WTC11 (cell line): ENCODE data around the gene RBMS1. TPM values are rescaled to one million over a fixed set of nuclear protein-coding genes. Genes with fewer than 3 reads are reported as not detected.
A peak's percentile ranks its signal among the peaks of the same experiment; 100 is the strongest.

Experiments used
- ATAC-seq: fragments of 200-7000 bp; cut with Tn5 transposase; 2 replicates; pipeline ENCODE4 v1.10.0; 2021; ENCODE audit warnings: mild to moderate bottlenecking, moderate library complexity
- CTCF ChIA-PET: fragments of 300-600 bp; sonication (Branson Sonifier 250); formaldehyde crosslinking; loops from one replicate; lab custom pipeline; 2021; ENCODE audit warnings: antibody characterized with exemption; lab: Charles Lee
- POLR2A ChIA-PET: fragments of 350-600 bp; sonication (Branson Sonifier 250); formaldehyde crosslinking; loops from one replicate; lab custom pipeline; 2021; ENCODE audit warnings: antibody characterized with exemption; lab: Charles Lee
- DNase-seq: peaks from one replicate; pipeline ENCODE4 v3.0.0; 2021; ENCODE audit warnings: low spot score
- H3K27ac Mint-ChIP-seq: 2 replicates; pipeline ENCODE4 v1.8.0; 2021; ENCODE audit warnings: mixed read lengths
- H3K27me3 Mint-ChIP-seq: 2 replicates; pipeline ENCODE4 v1.8.0; 2021; ENCODE audit warnings: low read depth, mild to moderate bottlenecking, moderate library complexity, mixed read lengths
- H3K36me3 Mint-ChIP-seq: 2 replicates; pipeline ENCODE4 v1.8.0; 2021; ENCODE audit warnings: mixed read lengths
- H3K4me1 Mint-ChIP-seq: 2 replicates; pipeline ENCODE4 v1.8.0; 2022; ENCODE audit warnings: mixed read lengths
- H3K4me3 Mint-ChIP-seq: 2 replicates; pipeline ENCODE4 v1.8.0; 2021; ENCODE audit warnings: mild to moderate bottlenecking, moderate library complexity, mixed read lengths
- H3K9me3 Mint-ChIP-seq: 2 replicates; pipeline ENCODE4 v1.8.0; 2021; ENCODE audit warnings: mixed read lengths
- ATF1 ChIP-seq: sonication (generic); formaldehyde crosslinking; IDR thresholded peaks from 2 replicates; pipeline ENCODE4 v1.8.1; 2023; ENCODE audit warnings: mild to moderate bottlenecking, moderate library complexity, missing genetic modification reagents
- GRHL2 ChIP-seq: fragments of 250-450 bp; sonication (Bioruptor Pico); IDR thresholded peaks from 2 replicates; pipeline ENCODE4 v1.8.0; 2022; ENCODE audit warnings: mild to moderate bottlenecking, moderate library complexity; ENCODE audit not compliant: insufficient replicate concordance, severe bottlenecking
- JUN ChIP-seq: sonication (generic); formaldehyde crosslinking; IDR thresholded peaks from 2 replicates; pipeline ENCODE4 v1.8.0; 2023; ENCODE audit warnings: mild to moderate bottlenecking, missing genetic modification reagents
- SMAD4 ChIP-seq: sonication (generic); formaldehyde crosslinking; IDR thresholded peaks from 2 replicates; pipeline ENCODE4 v1.8.0; 2022; ENCODE audit warnings: mild to moderate bottlenecking, missing genetic modification reagents
- SOX15 ChIP-seq: fragments of 250-450 bp; sonication (Bioruptor Pico); IDR thresholded peaks from 2 replicates; pipeline ENCODE4 v1.9.0; 2021; ENCODE audit warnings: mild to moderate bottlenecking
- TEAD1 ChIP-seq: sonication (generic); formaldehyde crosslinking; IDR thresholded peaks from 2 replicates; pipeline ENCODE4 v1.8.0; 2022; ENCODE audit warnings: mild to moderate bottlenecking, missing genetic modification reagents
- ZNF138 ChIP-seq: sonication (generic); formaldehyde crosslinking; conservative IDR thresholded peaks from 2 replicates; pipeline ENCODE4 v1.8.1; 2022; ENCODE audit warnings: mild to moderate bottlenecking, moderate library complexity, missing genetic modification reagents
- ZNF317 ChIP-seq: sonication (generic); formaldehyde crosslinking; IDR thresholded peaks from 2 replicates; pipeline ENCODE4 v1.8.1; 2023; ENCODE audit warnings: low read depth, mild to moderate bottlenecking, moderate library complexity, missing genetic modification reagents, borderline replicate concordance
- ZNF671 ChIP-seq: fragments of 250-450 bp; sonication (Bioruptor Pico); IDR thresholded peaks from 2 replicates; pipeline ENCODE4 v1.8.0; 2021; ENCODE audit warnings: mild to moderate bottlenecking
- total RNA-seq: library from RNA; stranded (reverse); gene quantifications from 3 replicates; pipeline ENCODE4 v1.2.3, GENCODE V29; 2021
- TF ChIP-seq, protein P1 (sequence below): sonication (generic); formaldehyde crosslinking; IDR thresholded peaks from 2 replicates; pipeline ENCODE4 v1.8.0; 2023; ENCODE audit warnings: mild to moderate bottlenecking, missing genetic modification reagents
- TF ChIP-seq, protein P2 (sequence below): sonication (generic); formaldehyde crosslinking; IDR thresholded peaks from 2 replicates; pipeline ENCODE4 v1.8.1; 2022; ENCODE audit warnings: missing genetic modification reagents, borderline replicate concordance
- TF ChIP-seq, protein P3 (sequence below): fragments of 200-600 bp; IDR thresholded peaks from 2 replicates; pipeline ENCODE4 v1.8.0; 2022; ENCODE audit warnings: antibody characterized with exemption
- TF ChIP-seq, protein P4 (sequence below): sonication (generic); formaldehyde crosslinking; conservative IDR thresholded peaks from 2 replicates; pipeline ENCODE4 v1.8.1; 2023; ENCODE audit warnings: mild to moderate bottlenecking, low read depth, missing genetic modification reagents, moderate library complexity
- TF ChIP-seq, protein P5 (sequence below): fragments of 250-450 bp; sonication (Bioruptor Pico); IDR thresholded peaks from 2 replicates; pipeline ENCODE4 v1.9.0; 2021; ENCODE audit warnings: moderate library complexity, mild to moderate bottlenecking, inconsistent platforms, borderline replicate concordance

Gene RBMS1
- total RNA-seq, 1 experiment from 2014 or later = 56.3 TPM

DNA sequence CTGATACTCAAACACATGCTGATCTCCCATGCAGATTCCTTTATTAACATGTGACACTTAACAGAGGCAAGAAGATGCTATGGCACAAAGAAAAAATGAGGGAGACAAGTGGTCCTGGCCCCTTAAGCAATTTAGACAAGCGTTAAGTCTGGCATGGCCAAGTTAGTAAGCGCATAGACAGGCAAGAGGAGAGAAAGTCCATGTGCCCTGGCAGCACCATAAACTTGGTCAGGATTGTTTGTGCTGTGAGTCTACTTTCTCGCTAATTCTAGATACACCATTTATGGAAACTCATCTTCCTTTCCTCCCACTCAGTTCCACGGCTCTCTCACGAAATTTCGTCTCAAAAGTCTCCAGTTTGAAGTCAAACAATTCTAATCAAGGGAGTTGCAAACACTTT, 138.9 kb downstream of the RBMS1 start:
- Mint-ChIP-seq H3K27me3 (no peaks in the 10 kb centered on the region), H3K9me3 (peaks cover 10% of the 10 kb centered on the region), H3K4me1 (peaks cover 29% of the 10 kb centered on the region), H3K27ac (peak overlapping the region; percentile 32; the same call in 1 of the 2 replicates), H3K4me3 (no peak overlapping the region), H3K36me3 (peaks cover 11% of the 10 kb centered on the region)
- ChIA-PET POLR2A (no interaction called here), CTCF (interaction anchor here (1.5 kb wide), 1 partner anchor 74 kb away, joined by 4 read pairs; no protein-coding TSS in a partner anchor)
- no peak for DNase-seq
- TF ChIP-seq GRHL2 (CRISPR knock-in tag) = no peak
- TF ChIP-seq SMAD4 (CRISPR knock-in tag) = no peak
- ATAC-seq = no peak

DNA sequence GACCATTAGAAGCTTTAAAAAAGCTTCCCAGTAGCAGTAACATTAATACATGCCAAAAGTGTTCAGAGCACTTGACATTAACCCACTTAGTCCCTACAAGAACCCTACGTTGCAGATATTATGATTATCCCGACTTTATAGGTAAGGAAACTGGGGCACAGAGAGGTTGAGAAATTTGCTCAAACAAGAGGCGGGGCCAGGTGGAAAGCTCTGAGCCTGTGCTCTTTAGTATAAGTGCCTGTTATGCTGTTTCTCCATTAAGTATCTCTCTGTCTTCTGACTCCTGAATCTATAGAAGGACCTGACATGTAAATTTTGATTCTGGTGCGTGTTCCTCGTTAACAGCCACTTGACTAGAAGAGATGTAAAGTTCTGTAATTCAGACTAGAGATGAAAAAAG, 139.8 kb downstream of the RBMS1 start:
- ChIA-PET POLR2A (no interaction called here), CTCF (interaction anchor here (0.6 to 1.8 kb wide), 5 partner anchors 75 to 710 kb away, joined by 3 to 8 read pairs (median 4); no protein-coding TSS in a partner anchor)
- DNase-seq = no peak
- TF ChIP-seq TEAD1 (CRISPR knock-in tag) = no peak
- TF ChIP-seq, protein P1, sequence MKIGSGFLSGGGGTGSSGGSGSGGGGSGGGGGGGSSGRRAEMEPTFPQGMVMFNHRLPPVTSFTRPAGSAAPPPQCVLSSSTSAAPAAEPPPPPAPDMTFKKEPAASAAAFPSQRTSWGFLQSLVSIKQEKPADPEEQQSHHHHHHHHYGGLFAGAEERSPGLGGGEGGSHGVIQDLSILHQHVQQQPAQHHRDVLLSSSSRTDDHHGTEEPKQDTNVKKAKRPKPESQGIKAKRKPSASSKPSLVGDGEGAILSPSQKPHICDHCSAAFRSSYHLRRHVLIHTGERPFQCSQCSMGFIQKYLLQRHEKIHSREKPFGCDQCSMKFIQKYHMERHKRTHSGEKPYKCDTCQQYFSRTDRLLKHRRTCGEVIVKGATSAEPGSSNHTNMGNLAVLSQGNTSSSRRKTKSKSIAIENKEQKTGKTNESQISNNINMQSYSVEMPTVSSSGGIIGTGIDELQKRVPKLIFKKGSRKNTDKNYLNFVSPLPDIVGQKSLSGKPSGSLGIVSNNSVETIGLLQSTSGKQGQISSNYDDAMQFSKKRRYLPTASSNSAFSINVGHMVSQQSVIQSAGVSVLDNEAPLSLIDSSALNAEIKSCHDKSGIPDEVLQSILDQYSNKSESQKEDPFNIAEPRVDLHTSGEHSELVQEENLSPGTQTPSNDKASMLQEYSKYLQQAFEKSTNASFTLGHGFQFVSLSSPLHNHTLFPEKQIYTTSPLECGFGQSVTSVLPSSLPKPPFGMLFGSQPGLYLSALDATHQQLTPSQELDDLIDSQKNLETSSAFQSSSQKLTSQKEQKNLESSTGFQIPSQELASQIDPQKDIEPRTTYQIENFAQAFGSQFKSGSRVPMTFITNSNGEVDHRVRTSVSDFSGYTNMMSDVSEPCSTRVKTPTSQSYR = no peak
- no peak for TF ChIP-seq ATF1
- no peak for TF ChIP-seq SOX15
- no peak for TF ChIP-seq ZNF138 (CRISPR knock-in tag)
- TF ChIP-seq, protein P2, sequence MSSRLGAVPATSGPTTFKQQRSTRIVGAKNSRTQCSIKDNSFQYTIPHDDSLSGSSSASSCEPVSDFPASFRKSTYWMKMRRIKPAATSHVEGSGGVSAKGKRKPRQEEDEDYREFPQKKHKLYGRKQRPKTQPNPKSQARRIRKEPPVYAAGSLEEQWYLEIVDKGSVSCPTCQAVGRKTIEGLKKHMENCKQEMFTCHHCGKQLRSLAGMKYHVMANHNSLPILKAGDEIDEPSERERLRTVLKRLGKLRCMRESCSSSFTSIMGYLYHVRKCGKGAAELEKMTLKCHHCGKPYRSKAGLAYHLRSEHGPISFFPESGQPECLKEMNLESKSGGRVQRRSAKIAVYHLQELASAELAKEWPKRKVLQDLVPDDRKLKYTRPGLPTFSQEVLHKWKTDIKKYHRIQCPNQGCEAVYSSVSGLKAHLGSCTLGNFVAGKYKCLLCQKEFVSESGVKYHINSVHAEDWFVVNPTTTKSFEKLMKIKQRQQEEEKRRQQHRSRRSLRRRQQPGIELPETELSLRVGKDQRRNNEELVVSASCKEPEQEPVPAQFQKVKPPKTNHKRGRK = no peak
- TF ChIP-seq, protein P3, sequence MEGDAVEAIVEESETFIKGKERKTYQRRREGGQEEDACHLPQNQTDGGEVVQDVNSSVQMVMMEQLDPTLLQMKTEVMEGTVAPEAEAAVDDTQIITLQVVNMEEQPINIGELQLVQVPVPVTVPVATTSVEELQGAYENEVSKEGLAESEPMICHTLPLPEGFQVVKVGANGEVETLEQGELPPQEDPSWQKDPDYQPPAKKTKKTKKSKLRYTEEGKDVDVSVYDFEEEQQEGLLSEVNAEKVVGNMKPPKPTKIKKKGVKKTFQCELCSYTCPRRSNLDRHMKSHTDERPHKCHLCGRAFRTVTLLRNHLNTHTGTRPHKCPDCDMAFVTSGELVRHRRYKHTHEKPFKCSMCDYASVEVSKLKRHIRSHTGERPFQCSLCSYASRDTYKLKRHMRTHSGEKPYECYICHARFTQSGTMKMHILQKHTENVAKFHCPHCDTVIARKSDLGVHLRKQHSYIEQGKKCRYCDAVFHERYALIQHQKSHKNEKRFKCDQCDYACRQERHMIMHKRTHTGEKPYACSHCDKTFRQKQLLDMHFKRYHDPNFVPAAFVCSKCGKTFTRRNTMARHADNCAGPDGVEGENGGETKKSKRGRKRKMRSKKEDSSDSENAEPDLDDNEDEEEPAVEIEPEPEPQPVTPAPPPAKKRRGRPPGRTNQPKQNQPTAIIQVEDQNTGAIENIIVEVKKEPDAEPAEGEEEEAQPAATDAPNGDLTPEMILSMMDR = no peak
- TF ChIP-seq, protein P4, sequence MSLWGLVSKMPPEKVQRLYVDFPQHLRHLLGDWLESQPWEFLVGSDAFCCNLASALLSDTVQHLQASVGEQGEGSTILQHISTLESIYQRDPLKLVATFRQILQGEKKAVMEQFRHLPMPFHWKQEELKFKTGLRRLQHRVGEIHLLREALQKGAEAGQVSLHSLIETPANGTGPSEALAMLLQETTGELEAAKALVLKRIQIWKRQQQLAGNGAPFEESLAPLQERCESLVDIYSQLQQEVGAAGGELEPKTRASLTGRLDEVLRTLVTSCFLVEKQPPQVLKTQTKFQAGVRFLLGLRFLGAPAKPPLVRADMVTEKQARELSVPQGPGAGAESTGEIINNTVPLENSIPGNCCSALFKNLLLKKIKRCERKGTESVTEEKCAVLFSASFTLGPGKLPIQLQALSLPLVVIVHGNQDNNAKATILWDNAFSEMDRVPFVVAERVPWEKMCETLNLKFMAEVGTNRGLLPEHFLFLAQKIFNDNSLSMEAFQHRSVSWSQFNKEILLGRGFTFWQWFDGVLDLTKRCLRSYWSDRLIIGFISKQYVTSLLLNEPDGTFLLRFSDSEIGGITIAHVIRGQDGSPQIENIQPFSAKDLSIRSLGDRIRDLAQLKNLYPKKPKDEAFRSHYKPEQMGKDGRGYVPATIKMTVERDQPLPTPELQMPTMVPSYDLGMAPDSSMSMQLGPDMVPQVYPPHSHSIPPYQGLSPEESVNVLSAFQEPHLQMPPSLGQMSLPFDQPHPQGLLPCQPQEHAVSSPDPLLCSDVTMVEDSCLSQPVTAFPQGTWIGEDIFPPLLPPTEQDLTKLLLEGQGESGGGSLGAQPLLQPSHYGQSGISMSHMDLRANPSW (CRISPR knock-in tag) = no peak
- H3K27me3 Mint-ChIP-seq = no peaks in the 10 kb centered on the region
- no peak for ATAC-seq
- H3K36me3 Mint-ChIP-seq = peaks cover 11% of the 10 kb centered on the region
- peaks cover 26% of the 10 kb centered on the region for H3K4me1 Mint-ChIP-seq
- H3K4me3 Mint-ChIP-seq = no peak overlapping the region
- H3K27ac Mint-ChIP-seq = no peak overlapping the region
- H3K9me3 Mint-ChIP-seq = peaks cover 10% of the 10 kb centered on the region

DNA sequence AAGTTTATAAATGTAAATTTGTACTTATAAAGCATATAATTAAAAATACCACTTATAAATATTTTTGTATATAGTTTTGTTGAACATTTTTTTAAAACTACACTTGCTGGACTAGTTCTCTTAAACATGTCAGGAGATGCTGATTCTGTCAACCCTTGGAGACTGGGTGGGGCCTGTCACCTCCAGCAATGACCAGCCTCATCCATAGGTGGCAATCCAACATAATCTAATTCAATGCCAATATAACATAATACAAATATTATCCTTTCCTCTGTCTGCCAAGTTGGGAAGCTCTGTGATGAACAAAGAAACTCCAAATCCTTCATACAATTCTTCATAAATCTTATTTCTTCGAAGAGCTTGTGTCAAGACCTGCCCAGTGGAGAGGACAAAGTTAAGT, 140.4 kb downstream of the RBMS1 start:
- POLR2A ChIA-PET = no interaction called here
- ATAC-seq = peak; percentile 30; the same call in 1 of the 2 replicates
- Mint-ChIP-seq H3K27ac (no peak overlapping the region), H3K36me3 (peaks cover 11% of the 10 kb centered on the region), H3K9me3 (peaks cover 10% of the 10 kb centered on the region), H3K27me3 (no peaks in the 10 kb centered on the region), H3K4me3 (no peak overlapping the region), H3K4me1 (peaks cover 26% of the 10 kb centered on the region)
- TF ChIP-seq ATF1 (no peak), ZNF671 (CRISPR knock-in tag) (no peak), JUN (no peak), ZNF317 (no peak)
- TF ChIP-seq, protein P5, sequence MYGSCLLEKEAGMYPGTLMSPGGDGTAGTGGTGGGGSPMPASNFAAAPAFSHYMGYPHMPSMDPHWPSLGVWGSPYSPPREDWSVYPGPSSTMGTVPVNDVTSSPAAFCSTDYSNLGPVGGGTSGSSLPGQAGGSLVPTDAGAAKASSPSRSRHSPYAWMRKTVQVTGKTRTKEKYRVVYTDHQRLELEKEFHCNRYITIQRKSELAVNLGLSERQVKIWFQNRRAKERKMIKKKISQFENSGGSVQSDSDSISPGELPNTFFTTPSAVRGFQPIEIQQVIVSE (CRISPR knock-in tag) = no peak
- TF ChIP-seq, protein P3 = no peak
- CTCF ChIA-PET = interaction anchor here (1.0 to 1.8 kb wide), 4 partner anchors 76 to 711 kb away, joined by 4 to 8 read pairs (median 5); no protein-coding TSS in a partner anchor
- no peak for DNase-seq
